GM12892 (cell line): Measurements from ENCODE around the gene ZNFX1.

Source experiments
- POLR2A ChIP-seq: IDR thresholded peaks from 2 replicates; pipeline ENCODE4 v1.6.1; 2011; ENCODE audit warnings: low read depth, low read length, control low read depth
- POLR2AphosphoS5 ChIP-seq: IDR thresholded peaks from 2 replicates; pipeline ENCODE4 v1.6.1; 2011; ENCODE audit warnings: low read depth, low read length, control low read depth

GRCh38 chr20:49290608-49291191 is 12.8 kb upstream of the ZNFX1 start:
- TF ChIP-seq POLR2AphosphoS5 (no peak), POLR2A (0 out of 2 replicates have a peak, but pooled peaks have one; percentile 18)
